ENCODE results near the gene LPCAT4. TPM values are rescaled to one million over a fixed set of nuclear protein-coding genes. Genes with fewer than 3 reads are reported as not detected.

LPCAT4 gene
- total RNA-seq, result 10.0 and 19.6 TPM in 2 replicates

DNA sequence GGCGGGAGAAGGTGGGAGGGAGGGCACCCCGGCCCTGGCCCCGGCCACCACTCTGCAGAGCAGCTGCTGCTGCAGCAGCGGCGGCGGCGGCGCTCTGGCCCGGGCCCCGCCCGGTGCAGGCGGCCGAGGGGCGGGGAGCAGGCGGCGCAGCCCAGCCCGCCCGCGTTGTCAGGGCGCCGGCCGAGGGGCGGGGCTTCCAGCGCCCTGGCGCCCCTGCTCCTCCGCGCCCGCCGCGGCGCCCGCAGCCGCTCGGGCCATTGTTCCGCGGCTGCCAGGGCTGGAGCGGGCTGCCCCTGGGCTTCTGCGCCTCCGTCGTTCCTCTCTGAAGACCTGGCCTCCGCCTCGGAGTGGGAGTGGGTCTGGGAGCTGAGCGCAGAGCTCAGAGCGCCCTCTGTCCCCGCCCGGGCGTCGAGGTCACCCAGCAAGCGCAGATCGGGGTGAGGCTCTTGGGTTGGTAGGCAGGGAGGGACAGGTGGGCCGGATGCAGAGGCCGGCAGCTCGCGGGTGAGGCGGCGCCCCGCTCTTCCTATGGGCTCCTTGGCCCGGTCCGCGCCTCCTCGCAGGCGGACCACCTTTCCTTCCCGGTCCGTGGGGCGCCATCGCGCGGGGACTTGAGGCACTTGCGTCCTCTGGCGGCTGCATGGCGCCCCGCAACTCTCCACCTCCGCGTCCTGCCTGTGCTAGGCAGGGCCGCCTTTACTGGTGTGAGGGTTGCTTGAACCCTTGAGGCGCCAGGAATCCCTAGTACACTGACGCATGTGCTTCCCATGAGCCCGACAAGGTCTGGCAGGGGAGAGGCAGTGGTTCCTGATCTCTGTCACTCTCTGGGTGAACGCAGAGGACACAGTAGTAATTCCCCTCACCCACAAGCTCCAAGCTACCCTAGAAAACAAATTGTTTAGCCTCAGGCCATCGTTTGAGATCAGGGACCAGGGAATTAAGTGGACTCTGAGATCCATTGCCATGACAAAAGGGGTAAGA is at the start of gene LPCAT4:
LPCAT4 (minus strand) TSS at position 96 of the 981 bp plus-strand sequence. CDS start 96 bp downstream, outside the sequence.

GRCh38 chr15:34342737-34343575 is 24.0 kb downstream of the LPCAT4 start, which contains the start of the genes NOP10 and NUTM1:
Gene NOP10 (minus strand): TSS chr15:34343136. CDS start chr15:34343073, 63 bp downstream.
Gene NUTM1 (plus strand): TSS chr15:34343315. CDS start chr15:34343697, 382 bp downstream.

GRCh38 chr15:34337557-34338306 is 29.3 kb downstream of the LPCAT4 start, which contains the start of gene SLC12A6:
Gene SLC12A6 (minus strand): TSS chr15:34337781. CDS start chr15:34336680, 1,101 bp downstream.

Other genes starting within 250 kb of the LPCAT4 start
- gene KATNBL1, start 157.1 kb downstream of the LPCAT4 start, total RNA-seq, result 31.6 and 35.9 TPM in 2 replicates
- 155 and 182 TPM in 2 replicates for gene EMC4, start 142.2 kb downstream of the LPCAT4 start, total RNA-seq
- gene SLC12A6, start 29.4 kb downstream of the LPCAT4 start, total RNA-seq, result 42.4 and 46.1 TPM in 2 replicates
- gene NOP10, start 24.1 kb downstream of the LPCAT4 start, total RNA-seq, result 132 and 166 TPM in 2 replicates
- not detected in 2 replicates for gene NUTM1, start 23.9 kb downstream of the LPCAT4 start, total RNA-seq
- gene GOLGA8A, start 70.6 kb upstream of the LPCAT4 start, total RNA-seq, result 20.2 and 33.6 TPM in 2 replicates
- 14.3 and 28.7 TPM in 2 replicates for gene GOLGA8B, start 216.5 kb upstream of the LPCAT4 start, total RNA-seq

Measured in smooth muscle cell of the pulmonary artery (primary cell).